HCT116 (cell line): ENCODE data around the gene NT5DC2.

Experiments used
- CTCF ChIP-seq, 3 experiments: fragments of 200-600 bp in 1 of 3; sonication (generic) in 1 of 3; IDR thresholded peaks in 2 of 3; conservative IDR thresholded peaks in 1 of 3; 2 replicates each; pipeline ENCODE4 v1.5.1; 2012 to 2017; ENCODE audit warnings: low read depth in 2 of 3, low read length in 2 of 3, antibody characterized with exemption in 1 of 3, borderline replicate concordance in 1 of 3, control low read depth in 1 of 3, mild to moderate bottlenecking in 1 of 3, mixed read lengths in 1 of 3, mixed run types in 1 of 3, moderate library complexity in 1 of 3; ENCODE audit not compliant: insufficient read depth in 1 of 3
- ELF1 ChIP-seq: IDR thresholded peaks from 2 replicates; pipeline ENCODE4 v1.6.1; 2012; ENCODE audit warnings: low read depth, borderline replicate concordance
- EZH2 ChIP-seq: fragments of 200-600 bp; sonication (generic); IDR thresholded peaks from 2 replicates; pipeline ENCODE4 v1.6.1; 2017; ENCODE audit warnings: antibody characterized with exemption, mixed run types
- POLR2AphosphoS5 ChIP-seq: IDR thresholded peaks from 2 replicates; pipeline ENCODE4 v1.6.1; 2011; ENCODE audit warnings: mild to moderate bottlenecking, low read depth, low read length, moderate library complexity
- SIN3A ChIP-seq: IDR thresholded peaks from 2 replicates; pipeline ENCODE4 v1.6.1; 2012; ENCODE audit warnings: low read depth

DNA sequence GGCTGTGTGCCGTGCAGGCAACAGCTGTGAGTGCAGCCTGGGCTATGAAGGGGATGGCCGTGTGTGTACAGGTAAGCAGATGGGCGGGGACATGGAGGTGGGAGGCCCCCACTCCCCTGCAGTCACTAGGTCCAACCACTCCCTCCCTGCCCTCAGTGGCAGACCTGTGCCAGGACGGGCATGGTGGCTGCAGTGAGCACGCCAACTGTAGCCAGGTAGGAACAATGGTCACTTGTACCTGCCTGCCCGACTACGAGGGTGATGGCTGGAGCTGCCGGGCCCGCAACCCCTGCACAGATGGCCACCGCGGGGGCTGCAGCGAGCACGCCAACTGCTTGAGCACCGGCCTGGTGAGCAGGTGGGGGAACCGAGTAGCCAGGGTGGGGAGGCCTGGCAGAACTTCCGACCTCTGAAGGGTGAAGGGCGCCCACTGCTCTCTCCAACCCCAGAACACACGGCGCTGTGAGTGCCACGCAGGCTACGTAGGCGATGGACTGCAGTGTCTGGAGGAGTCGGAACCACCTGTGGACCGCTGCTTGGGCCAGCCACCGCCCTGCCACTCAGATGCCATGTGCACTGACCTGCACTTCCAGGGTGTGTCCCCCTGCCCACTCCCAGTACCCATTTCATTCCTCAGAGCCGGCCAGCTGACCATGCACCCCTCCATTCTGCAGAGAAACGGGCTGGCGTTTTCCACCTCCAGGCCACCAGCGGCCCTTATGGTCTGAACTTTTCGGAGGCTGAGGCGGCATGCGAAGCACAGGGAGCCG lies 11.6 kb downstream of the NT5DC2 start:
- TF ChIP-seq CTCF (IDR thresholded peaks at IDR 0.05 in 2 of 3, conservative IDR thresholded peaks at IDR 0.05 in 1 of 3; ENCODE audit: borderline replicate concordance in 1 of 3, insufficient read depth in 1 of 3, low read depth in 2 of 3, low read length in 2 of 3) (no peak), EZH2 (no peak), POLR2AphosphoS5 (no peak), ELF1 (no peak), SIN3A (no peak)
